Duodenal mucosa (tissue), 2 donors: ENCODE results near the gene RUNX1.

ENCODE experiments used
- H3K27ac ChIP-seq: one replicate; pipeline ENCODE4 v1.7.0; 2013; ENCODE audit warnings: low read depth, low read length
- H3K27me3 ChIP-seq, 2 donors: one replicate each; pipeline ENCODE4 v1.7.0; 2013; ENCODE audit warnings: low read length in 2 of 2, control low read depth in 1 of 2; ENCODE audit not compliant: insufficient read depth in 2 of 2, control insufficient read depth in 1 of 2
- H3K36me3 ChIP-seq, 2 donors: one replicate each; pipeline ENCODE4 v1.7.0; 2013; ENCODE audit warnings: low read length in 2 of 2, control low read depth in 1 of 2; ENCODE audit not compliant: insufficient read depth in 2 of 2, control insufficient read depth in 1 of 2
- H3K4me1 ChIP-seq, 2 donors: one replicate each; pipeline ENCODE4 v1.7.0; 2013; ENCODE audit warnings: low read length in 2 of 2, control low read depth in 1 of 2; ENCODE audit not compliant: insufficient read depth in 2 of 2, control insufficient read depth in 1 of 2
- H3K4me3 ChIP-seq, 2 donors: one replicate each; pipeline ENCODE4 v1.7.0; 2013; ENCODE audit warnings: low read length in 2 of 2, low read depth in 1 of 2
- H3K9ac ChIP-seq, 2 donors: one replicate each; pipeline ENCODE4 v1.7.0; 2013; ENCODE audit warnings: low read length in 2 of 2, low read depth in 1 of 2
- H3K9me3 ChIP-seq, 2 donors: one replicate each; pipeline ENCODE4 v1.7.0; 2013; ENCODE audit warnings: low read length in 2 of 2, control low read depth in 1 of 2; ENCODE audit not compliant: control insufficient read depth in 1 of 2

RUNX1 gene

DNA sequence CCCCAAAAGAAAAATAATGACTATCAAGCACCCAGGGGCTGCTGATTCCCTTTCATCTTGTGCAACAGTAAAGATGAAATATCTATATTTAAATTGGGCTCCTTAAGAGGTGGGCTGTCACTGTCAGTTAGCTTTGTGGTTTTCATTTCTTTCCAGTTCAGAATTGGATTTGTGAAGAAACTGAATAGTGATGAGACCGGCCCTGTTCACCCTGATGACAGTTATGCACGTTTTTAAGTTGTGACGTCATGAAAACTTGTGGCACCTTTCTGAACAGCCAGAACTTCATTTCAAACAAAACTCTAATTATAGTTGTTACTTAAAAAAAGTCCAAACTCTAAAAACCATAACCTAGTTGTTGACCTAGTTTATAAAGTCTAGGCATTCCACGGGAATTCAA is 125.9 kb downstream of the RUNX1 start:
- H3K27me3 ChIP-seq, result no peaks in the 10 kb centered on the region
- H3K4me1 ChIP-seq, result peaks cover 5 to 10% of the 10 kb centered on the region in 2 donors
- H3K9me3 ChIP-seq, result no peaks in the 10 kb centered on the region
- no peaks in the 10 kb centered on the region for H3K36me3 ChIP-seq
- H3K9ac ChIP-seq, result no peak overlapping the region
- no peak overlapping the region for H3K4me3 ChIP-seq
- no peak overlapping the region for H3K27ac ChIP-seq

DNA sequence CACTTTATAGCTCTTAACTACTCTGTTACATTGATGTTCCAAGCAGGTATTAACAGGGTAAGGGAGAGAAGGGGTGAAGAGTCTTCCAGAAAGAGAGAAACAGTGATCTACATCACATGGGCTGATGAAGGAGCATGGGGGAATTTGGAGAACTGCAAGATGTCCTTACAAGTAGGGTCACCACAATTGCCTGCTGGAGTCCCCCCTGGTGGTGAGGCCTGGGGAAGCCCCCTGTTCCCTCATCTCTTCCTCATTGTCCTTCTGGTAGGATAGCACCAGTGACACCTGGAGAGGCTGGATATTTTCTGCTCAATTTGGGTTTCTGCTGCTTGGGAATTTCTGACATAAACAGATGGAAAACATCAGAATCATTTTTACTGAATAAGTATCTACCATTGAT is 126.6 kb downstream of the RUNX1 start:
- Histone ChIP-seq H3K4me1 (peaks cover 5 to 10% of the 10 kb centered on the region in 2 donors), H3K27ac (no peak overlapping the region), H3K36me3 (no peaks in the 10 kb centered on the region), H3K9ac (no peak overlapping the region), H3K4me3 (no peak overlapping the region), H3K27me3 (no peaks in the 10 kb centered on the region), H3K9me3 (no peaks in the 10 kb centered on the region)

DNA sequence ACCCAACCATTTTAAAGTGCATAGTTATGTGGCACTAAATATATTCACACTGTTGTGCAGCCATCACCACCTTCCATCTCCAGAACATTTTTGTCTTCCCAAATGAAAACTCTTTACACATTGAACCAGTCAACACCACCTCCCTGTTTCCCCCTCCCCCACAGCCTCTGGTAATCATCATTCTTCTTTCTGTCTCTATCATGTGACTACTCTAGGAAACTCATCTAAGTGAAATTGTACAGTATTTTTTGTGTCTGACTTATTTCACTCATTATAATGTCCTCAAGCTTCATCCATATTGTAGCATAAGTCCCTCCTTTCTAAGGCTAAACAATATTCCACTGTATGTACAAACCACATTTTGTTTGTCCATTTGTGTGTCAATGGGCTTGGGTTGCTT is 128.0 kb downstream of the RUNX1 start:
- Histone ChIP-seq H3K9me3 (no peaks in the 10 kb centered on the region), H3K27me3 (no peaks in the 10 kb centered on the region), H3K27ac (no peak overlapping the region), H3K36me3 (no peaks in the 10 kb centered on the region), H3K9ac (no peak overlapping the region), H3K4me1 (no peaks in the 10 kb centered on the region), H3K4me3 (no peak overlapping the region)

DNA sequence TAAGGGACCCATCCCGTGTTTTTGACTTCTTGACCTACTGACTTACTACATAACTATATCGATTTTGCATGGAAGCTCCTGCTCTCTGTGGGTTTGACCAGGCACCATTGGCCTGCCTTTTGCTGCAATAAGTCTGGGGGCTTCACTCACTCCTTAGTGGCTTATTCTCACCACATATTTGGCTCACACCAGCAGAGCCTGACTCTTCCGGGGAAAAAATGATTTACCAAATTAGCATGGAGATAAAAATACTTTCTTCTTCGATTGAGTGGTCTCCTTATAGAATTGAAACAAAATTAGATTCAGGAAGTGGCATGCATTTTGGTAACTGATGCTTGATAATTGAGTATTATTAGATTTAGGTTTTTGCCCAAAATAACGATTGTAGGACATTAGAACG is 129.7 kb downstream of the RUNX1 start:
- Histone ChIP-seq H3K27ac (no peak overlapping the region), H3K9me3 (no peaks in the 10 kb centered on the region), H3K9ac (no peak overlapping the region), H3K36me3 (no peaks in the 10 kb centered on the region), H3K4me3 (no peak overlapping the region), H3K4me1 (no peaks in the 10 kb centered on the region), H3K27me3 (no peaks in the 10 kb centered on the region)

DNA sequence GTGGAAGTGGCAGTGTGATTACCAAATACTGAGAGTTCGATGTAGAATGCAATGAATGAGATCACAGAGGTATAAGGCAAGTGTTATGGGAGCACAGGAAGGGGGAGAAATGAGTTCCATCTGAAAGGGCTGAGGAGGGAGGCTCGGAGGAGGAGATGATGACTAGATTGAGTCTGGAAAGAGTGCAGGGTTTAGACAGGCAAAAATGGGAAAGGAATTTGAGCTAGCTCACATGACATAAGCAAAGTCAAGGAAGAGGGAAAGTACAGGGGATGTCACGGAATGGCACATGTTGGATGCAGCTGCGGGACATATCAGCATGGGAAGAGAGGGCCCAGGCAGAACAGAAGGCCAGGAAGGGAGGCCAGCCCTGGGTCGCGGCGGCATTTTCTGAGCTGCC is 132.7 kb downstream of the RUNX1 start:
- Histone ChIP-seq H3K9ac (no peak overlapping the region), H3K27ac (no peak overlapping the region), H3K36me3 (no peaks in the 10 kb centered on the region), H3K27me3 (no peaks in the 10 kb centered on the region), H3K4me1 (no peaks in the 10 kb centered on the region), H3K9me3 (no peaks in the 10 kb centered on the region), H3K4me3 (no peak overlapping the region)

DNA sequence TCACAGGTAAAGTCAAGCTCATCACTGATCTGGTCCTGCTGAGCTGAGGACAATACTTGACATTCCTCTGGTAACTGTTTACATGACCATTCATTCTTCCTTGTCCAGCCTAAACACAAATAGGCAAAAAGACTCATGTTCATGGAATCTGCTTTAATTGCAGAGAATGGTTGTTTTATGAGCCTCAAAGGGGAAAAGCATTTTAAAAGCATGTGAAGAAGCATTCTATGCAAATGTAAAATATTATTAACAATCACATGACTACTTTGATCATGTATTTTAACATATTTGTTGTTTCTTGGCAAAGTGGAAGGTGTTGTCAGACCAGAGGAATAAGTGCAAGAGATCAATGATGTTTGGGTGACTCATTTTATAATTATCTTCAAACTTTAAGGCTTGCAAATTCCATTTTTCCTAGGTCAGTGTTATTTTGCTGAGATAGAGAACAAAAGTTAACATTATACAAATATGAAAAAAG is 133.7 kb downstream of the RUNX1 start:
- no peak overlapping the region for H3K4me3 ChIP-seq
- no peaks in the 10 kb centered on the region for H3K36me3 ChIP-seq
- no peaks in the 10 kb centered on the region for H3K9me3 ChIP-seq
- H3K9ac ChIP-seq, result no peak overlapping the region
- H3K27ac ChIP-seq, result no peak overlapping the region
- peaks cover 4 to 5% of the 10 kb centered on the region in 2 donors for H3K4me1 ChIP-seq
- H3K27me3 ChIP-seq, result no peaks in the 10 kb centered on the region

DNA sequence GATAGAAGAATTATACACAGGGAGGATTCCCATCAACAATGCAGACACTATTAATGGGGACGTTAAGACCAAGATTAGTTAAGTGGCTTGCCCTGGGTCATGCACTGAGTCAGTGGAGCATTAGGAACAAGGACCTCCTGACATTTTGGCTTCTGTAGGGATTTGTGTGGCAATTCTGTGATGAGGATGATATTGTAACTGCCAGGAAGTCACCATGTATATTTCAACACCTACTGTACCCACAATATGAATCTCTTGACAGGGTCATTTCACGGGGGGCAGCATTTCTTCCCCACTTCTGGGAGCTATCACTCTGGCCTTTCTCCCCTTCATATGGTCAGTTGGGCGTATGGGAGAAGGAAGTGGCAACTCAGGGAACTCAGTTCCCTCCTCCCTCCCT is 134.9 kb downstream of the RUNX1 start:
- H3K4me1 ChIP-seq, result peaks cover 13 to 17% of the 10 kb centered on the region in 2 donors

DNA sequence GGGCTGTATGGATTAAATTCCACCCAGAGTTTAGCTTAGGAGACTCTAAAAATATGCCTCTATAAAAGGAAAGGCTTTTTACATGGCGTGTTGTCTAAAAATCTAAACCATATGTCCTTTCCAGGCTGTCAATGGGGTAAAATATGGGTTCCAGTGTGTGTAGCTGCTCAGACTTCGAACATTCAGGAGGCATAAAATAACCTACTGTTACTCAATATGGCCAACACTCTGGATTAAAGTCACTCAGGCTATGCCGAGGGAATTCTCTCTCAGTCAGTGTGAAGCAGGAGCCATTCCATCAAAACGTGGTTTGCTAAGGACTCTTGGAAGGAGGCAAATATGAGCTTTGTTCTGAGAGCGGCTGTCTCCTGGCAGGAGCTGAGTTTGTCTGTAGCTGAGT is 135.3 kb downstream of the RUNX1 start:
- peaks cover 17 to 21% of the 10 kb centered on the region in 2 donors for H3K4me1 ChIP-seq
- H3K27me3 ChIP-seq, result no peaks in the 10 kb centered on the region
- no peaks in the 10 kb centered on the region for H3K9me3 ChIP-seq
- no peak overlapping the region for H3K27ac ChIP-seq
- no peaks in the 10 kb centered on the region for H3K36me3 ChIP-seq
- no peak overlapping the region for H3K9ac ChIP-seq
- no peak overlapping the region for H3K4me3 ChIP-seq

More for the DNA sequence above, 134.9 kb downstream of the RUNX1 start:
- H3K27ac ChIP-seq, result no peak overlapping the region
- H3K36me3 ChIP-seq, result no peaks in the 10 kb centered on the region
- H3K4me3 ChIP-seq, result no peak overlapping the region
- H3K9me3 ChIP-seq, result no peaks in the 10 kb centered on the region
- no peak overlapping the region for H3K9ac ChIP-seq
- no peaks in the 10 kb centered on the region for H3K27me3 ChIP-seq

DNA sequence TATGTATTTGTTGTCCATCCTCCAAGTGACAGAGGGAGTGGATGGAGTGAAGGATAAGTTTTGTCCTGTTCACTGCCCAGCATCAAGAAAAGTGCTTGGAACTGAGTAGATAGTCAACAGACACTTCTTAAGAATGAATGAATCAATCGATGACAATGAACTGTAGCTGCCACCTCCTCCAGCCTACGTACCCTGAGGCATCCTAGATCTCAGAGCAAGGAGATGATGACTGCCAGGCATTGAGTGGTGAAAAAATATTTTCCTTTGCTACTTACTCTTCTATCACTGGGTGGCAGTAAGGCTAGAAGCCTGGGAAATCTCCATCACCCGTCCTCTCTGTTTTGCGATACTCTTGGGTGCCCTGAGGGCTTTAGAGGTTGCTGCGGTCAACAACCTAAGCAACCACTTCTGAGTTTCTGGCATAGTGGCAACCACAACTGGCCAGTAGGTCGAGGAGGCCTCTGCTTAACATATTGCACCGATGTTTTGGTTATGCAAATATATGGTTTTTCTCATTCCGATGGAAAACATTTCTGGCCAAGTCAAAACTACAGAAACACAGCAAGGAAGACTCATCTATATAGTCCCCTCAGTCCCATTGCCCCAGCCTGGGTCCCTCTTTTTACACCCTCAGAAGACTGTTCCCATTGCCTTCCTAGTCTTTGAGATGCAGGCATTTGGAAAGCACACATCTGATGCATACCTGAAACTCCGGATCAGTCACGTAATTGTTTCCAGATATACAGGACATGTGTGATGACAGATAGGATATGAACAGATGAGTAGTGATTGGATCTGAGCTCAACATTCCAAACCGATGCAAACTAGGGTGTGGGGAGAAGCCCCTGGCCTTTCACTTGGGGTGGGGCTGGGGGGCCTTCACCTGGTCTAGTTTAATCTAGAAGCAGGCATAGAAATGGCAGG is 136.8 kb downstream of the RUNX1 start:
- H3K9me3 ChIP-seq, result no peaks in the 10 kb centered on the region
- no peak overlapping the region for H3K9ac ChIP-seq
- H3K36me3 ChIP-seq, result no peaks in the 10 kb centered on the region
- H3K27ac ChIP-seq, result no peak overlapping the region
- H3K27me3 ChIP-seq, result no peaks in the 10 kb centered on the region
- peaks cover 22 to 23% of the 10 kb centered on the region in 2 donors for H3K4me1 ChIP-seq
- H3K4me3 ChIP-seq, result no peak overlapping the region

DNA sequence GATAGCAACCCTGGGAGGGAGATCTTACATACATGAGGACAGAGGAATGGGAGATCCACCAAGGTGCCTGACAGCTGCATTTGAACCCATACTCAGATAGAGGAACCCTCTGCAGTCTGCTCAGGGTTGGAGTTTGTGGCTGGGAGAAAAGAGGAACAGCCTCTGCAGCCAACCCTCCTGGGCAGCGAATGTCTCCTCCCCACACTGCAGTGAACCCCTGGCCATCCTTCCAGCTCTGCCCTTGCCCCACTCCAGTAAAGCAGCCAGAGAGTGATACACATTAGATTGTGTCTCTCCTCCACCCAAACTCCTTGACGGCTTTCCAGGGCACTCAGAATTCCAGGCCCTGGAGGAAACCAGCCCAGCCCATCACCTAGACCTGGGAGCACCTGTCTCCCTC is 137.7 kb downstream of the RUNX1 start:
- Histone ChIP-seq H3K27ac (no peak overlapping the region), H3K4me1 (peaks cover 22 to 23% of the 10 kb centered on the region in 2 donors), H3K9me3 (no peaks in the 10 kb centered on the region), H3K4me3 (no peak overlapping the region), H3K9ac (no peak overlapping the region), H3K27me3 (no peaks in the 10 kb centered on the region), H3K36me3 (no peaks in the 10 kb centered on the region)
